HG02870 (cell line): ENCODE results near the gene CRAT.
"Not testable (repeated sequence)": the region's sequence is repeated elsewhere in the genome, so short reads cannot be mapped to it uniquely, and the experiment has no call there.

Experiments used
- ATAC-seq: cut with Tn5 transposase; IDR thresholded peaks from one replicate; pipeline ENCODE4 v1.9.1; 2021; ENCODE audit warnings: mild to moderate bottlenecking, moderate library complexity; ENCODE audit not compliant: unreplicated experiment

CRAT gene

DNA sequence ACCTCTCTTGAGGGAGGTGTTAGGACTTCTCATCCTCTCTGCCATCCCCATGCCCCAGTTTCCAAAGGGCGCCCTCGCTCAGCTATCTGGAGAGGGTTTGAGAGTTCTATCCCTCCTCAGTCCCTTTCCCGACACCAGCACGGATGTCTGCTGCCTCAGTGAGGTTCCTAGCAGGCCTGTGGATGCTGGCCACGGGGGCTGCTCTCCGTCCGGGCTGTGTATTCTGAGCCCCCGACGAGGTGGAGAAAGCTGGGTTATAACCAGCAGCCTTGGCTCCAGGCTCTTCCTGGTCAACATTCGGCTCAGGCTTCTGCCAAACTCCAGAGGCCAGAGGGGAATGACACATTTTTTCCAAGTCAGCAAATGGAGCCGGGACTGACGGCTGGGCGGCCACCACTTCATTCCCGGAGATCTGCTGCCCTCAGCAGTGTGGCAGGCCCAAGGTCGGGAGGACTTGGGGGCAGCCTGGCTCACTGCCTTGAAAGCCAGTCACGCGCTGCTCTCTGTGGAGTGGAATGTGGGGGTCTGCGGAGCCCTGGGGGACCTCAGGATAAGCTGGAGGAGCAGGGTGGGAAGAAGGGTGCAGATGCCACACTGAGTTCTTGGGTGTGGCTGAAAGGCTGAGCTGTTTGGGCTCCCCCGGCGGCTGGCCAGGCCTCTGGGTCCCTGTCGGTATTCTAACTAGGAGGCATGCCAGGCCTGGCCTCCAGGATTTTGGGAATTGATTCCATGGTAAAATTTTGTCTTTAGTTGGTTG lies 28.1 kb upstream of the CRAT start:
- ATAC-seq, result no peak

GRCh38 chr9:129138144-129138462 lies 27.5 kb upstream of the CRAT start:
- ATAC-seq, result no peak

DNA sequence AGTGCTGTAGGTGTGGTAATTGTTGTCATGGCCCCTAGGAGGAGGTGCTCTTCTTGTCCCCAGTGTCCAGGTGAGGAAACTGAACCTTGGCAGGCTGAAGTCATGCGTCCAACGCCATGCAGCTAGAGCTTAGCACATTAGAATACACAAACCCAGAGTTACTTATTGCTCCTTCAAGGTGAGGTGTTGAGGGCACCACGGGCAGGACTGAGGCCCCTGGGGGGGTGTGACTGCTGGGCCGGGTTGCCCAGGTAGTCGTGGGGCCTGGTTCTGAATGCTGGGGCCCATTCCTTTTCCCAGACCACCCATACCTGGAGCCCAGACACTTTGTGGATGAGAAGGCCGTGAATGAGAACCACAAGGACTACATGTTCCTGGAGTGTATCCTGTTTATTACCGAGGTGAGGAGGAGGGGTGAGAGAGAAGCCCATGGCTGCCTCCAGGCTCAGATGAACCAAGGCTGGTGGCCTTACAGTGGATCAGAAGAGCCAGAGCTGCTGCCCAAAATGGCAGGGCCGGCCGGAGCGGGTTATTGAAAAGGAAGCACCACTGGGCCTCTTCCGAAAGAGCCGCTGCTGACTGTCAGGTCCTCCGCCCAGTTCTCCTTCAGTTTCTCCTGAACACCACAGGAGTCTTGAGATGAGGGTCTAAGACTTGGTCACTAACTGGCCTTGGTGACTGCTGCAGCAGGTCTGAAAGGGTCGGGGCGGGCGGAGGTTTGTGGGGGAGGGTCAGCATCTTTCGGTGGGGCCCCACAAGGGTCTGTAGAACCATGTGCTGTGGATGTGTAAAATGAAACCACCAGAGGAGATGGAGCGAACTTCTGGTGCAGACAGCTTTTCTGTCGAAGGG lies 26.9 kb upstream of the CRAT start:
- no peak for ATAC-seq

- ATAC-seq, result no peak
These were observed 25.9 kb upstream of the CRAT start for GRCh38 chr9:129136446-129137035.

DNA sequence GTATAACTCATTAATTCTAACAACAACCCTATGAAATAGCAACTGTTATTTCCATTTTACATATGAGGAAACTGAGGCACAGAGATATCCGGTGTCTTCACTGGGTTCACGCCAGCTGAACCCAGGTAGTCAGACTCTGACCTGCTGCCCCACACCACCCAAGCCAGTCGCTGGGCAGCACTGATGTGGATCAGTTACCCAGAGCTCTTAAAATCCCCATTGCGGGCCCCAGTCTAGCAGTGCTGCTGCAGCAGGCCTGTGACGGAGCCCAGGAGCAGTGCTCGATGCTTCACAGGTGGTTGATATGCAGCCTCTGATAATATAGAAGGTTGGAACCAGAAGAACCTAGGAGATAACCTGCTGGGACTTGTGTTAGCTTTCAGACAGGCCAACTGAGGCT lies 24.9 kb upstream of the CRAT start:
- ATAC-seq, result no peak

DNA sequence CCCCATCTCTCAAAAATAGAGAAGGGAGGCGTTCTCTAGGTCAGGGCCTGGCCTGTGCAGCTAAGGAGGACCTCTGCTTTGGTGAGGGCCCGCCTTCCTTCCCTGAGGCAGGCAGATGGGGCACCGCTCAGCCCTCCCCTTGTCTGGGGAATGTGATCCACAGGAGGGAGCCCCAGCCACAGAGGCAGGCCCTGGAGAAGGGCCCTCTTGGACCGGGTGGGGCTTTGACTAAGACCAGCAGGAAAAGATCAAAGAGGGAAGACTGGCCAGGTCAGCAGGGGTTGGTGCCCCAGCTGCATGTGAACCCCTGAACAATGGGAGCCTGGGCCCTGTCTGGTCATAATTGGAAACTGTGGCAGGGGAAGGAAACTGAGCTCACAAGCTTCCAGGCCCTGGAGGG lies 22.5 kb upstream of the CRAT start:
- no peak for ATAC-seq

GRCh38 chr9:129131300-129132145 lies 20.9 kb upstream of the CRAT start:
- peak; percentile 45 for ATAC-seq

DNA sequence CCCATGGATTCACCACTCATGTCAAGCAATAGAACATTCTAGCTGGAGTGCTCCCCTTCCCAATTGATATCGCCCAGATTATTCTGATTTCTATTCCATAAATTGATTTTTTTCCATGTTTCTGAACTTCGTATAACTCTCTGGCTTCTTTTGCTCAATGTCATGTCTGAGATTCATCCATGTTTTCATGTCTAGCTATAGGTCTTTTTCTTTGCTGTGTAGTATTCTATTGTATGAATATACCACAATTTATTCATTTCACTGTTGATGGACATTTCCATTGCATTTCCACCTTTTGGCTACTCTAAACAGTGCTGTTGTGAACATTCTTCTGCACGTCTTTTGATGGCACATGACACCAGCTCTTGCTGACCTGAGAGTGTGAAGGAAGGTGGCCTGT lies 20.2 kb upstream of the CRAT start:
- ATAC-seq, result no peak

GRCh38 chr9:129130271-129130670 lies 19.7 kb upstream of the CRAT start:
- ATAC-seq, result not testable (repeated sequence)

- no peak for ATAC-seq
These were observed 18.1 kb upstream of the CRAT start for GRCh38 chr9:129128689-129129088.

DNA sequence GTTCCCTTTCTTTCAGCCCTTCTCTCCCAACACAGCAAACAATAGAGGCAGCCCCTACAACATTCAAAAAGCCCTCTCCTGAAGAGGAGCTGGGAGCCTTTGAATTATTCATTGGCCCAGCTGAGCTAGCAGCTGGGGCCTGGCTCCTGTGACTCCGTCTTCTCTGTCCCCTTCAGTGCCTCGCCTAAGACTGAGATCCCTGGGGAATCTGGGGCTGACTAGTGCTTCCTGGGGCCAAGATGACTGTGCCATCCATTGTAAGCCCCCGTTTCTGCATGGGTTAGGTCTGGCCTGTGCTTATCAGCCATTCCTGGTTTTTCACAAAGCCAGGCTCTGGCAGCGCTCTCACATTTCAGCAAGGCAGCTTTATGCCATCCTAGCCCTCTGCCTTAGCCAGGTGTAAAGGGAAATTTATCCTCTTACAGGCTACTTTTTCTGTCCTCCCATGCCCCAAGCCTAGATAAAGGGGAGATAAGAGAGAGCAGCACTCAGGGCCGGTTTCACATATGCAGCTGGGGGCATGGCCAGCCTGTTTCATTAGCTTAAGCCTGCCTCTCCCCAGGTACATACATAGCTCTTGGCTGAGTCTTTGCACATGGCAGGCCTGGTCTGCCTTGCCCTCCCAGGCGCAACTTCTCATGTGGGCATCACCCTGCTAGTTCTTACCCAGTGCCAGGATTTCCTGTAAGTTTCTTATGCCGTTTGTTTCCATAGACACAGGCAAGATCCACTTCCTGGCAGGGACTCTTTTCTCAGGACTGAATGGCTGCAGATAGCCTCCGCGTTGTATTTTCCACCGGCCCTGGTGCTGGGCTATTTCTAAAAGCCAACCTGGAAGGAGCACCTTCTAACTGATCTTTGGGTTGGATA lies 16.4 kb upstream of the CRAT start:
- no peak for ATAC-seq

- no peak for ATAC-seq
These were observed 14.9 kb upstream of the CRAT start for GRCh38 chr9:129125478-129125877.

DNA sequence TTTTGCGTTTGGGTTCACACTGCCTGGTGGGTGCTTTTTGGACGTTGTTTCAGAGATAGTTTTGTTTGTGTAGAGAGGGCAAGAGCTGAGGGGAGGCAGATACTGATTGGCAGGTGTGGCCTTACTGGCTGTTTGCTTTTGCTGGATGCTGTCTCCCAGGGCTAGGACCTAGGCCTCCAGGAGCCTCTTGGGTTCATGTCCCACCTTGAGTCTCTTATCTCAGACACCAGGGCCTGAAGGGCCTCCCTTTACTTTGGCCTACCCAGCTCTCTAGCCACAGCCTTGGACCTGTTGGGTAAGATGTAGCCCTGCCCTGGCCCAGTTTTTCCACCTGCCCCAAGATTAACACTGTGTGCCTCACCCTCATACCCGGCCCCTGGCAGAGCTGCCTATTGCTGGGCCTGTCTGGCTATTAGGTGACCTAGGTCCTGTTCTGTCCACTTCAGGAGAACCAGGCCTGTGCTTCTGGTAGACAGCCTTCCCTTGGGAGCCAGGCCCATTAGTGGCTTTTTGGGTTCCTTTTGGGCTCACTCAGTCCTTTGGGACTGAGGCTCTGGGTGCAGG lies 14.0 kb upstream of the CRAT start:
- ATAC-seq, result no peak

DNA sequence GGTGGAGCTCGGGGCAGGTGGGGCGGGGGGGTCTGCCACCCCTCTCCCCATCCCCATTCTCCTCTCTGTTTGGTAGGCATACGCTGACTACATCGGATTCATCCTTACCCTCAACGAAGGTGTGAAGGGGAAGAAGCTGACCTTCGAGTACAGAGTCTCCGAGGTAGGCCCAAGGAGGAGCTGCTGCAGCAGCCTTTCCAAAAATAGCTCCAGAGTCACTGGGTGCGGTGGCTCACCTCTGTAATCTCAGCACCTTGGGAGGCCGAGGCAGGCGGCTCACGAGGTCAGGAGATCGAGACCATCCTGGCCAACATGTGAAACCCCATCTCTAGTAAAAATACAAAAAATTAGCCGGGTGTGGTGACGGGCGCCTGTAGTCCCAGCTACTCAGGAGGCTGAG lies 12.4 kb upstream of the CRAT start:
- ATAC-seq, result not testable (repeated sequence)

- ATAC-seq, result no peak
These were observed 11.5 kb upstream of the CRAT start for GRCh38 chr9:129122133-129122532.

DNA sequence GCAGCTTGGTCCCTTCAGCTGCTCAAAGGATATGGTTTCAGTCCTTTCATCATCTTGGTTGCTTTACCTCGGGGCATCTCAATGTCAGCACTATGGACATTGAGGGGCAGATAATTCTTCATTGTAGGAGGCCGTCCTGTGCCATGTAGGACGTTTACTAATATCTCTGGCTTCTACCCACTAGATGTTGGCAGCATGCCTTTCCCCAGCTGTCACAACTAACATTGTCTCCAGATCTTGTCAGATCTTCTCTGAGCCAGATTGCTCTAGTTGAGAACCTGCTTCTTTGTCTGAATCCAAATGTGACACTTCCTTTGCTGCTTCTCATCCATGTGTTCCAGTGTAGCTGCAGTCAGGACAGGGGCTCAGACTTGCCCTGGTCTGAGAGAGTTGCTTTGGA lies 10.9 kb upstream of the CRAT start:
- no peak for ATAC-seq

DNA sequence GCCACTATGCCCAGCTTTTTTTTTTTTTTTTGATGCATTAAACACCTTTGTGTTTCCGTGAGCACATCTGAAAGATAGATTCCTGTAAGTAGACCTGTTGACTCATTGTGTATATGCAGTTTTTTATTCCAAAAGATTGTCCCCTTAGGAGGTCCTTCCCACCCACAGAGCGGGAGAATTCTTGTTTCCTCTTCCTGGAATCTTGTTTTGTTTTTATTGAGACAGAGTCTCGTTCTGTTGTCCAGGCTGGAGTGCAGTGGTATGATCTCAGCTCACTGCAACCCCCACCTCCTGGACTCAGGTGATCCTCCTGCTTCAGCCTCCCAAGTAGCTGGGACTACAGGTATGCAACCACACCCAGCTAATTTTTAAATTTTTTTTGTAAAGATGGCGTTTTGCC lies 8.2 kb upstream of the CRAT start:
- ATAC-seq, result no peak

- no peak for ATAC-seq
These were observed 3.2 kb upstream of the CRAT start for GRCh38 chr9:129113645-129114304.

DNA sequence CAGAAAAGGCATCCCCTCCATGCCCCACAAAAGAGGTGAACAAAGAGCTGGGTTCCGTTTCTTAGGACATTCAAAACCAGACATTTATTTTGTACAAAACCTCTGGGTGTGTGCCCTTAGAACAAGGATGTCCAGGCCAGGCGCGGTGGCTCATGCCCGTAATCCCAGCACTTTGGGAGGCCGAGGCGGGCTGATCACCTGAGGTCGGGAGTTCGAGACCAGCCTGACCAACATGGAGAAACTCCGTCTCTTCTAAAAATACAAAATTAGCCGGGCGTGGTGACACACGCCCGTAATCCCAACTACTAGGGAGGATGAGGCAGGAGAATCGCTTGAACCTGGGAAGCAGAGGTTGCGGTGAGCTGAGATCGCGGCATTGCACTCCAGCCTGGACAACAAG lies 1.9 kb upstream of the CRAT start:
- not testable (repeated sequence) for ATAC-seq
